Fibroblast of skin of scalp (primary cell): ENCODE measurements around the gene XK. TPM values are rescaled to one million over a fixed set of nuclear protein-coding genes. Genes with fewer than 3 reads are reported as not detected.
"Not testable (repeated sequence)": the region's sequence is repeated elsewhere in the genome, so short reads cannot be mapped to it uniquely, and the experiment has no call there.

Source experiments
- DNase-seq: peaks from one replicate; pipeline ENCODE4 v3.0.0-alpha.2; 2013
- polyA plus RNA-seq, 2 experiments: library from polyadenylated mRNA; unstranded; fragments of 120-200 nt; gene quantifications; one replicate each; pipeline ENCODE4 v1.2.1, GENCODE V29; 2013; ENCODE audit not compliant: insufficient read length in 2 of 2

Gene XK, protein sequence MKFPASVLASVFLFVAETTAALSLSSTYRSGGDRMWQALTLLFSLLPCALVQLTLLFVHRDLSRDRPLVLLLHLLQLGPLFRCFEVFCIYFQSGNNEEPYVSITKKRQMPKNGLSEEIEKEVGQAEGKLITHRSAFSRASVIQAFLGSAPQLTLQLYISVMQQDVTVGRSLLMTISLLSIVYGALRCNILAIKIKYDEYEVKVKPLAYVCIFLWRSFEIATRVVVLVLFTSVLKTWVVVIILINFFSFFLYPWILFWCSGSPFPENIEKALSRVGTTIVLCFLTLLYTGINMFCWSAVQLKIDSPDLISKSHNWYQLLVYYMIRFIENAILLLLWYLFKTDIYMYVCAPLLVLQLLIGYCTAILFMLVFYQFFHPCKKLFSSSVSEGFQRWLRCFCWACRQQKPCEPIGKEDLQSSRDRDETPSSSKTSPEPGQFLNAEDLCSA
- polyA plus RNA-seq (2013, experiment 1 of 2; ENCODE audit: insufficient read length) = not detected
- polyA plus RNA-seq (2013, experiment 2 of 2; ENCODE audit: insufficient read length) = 0.22 TPM

DNA sequence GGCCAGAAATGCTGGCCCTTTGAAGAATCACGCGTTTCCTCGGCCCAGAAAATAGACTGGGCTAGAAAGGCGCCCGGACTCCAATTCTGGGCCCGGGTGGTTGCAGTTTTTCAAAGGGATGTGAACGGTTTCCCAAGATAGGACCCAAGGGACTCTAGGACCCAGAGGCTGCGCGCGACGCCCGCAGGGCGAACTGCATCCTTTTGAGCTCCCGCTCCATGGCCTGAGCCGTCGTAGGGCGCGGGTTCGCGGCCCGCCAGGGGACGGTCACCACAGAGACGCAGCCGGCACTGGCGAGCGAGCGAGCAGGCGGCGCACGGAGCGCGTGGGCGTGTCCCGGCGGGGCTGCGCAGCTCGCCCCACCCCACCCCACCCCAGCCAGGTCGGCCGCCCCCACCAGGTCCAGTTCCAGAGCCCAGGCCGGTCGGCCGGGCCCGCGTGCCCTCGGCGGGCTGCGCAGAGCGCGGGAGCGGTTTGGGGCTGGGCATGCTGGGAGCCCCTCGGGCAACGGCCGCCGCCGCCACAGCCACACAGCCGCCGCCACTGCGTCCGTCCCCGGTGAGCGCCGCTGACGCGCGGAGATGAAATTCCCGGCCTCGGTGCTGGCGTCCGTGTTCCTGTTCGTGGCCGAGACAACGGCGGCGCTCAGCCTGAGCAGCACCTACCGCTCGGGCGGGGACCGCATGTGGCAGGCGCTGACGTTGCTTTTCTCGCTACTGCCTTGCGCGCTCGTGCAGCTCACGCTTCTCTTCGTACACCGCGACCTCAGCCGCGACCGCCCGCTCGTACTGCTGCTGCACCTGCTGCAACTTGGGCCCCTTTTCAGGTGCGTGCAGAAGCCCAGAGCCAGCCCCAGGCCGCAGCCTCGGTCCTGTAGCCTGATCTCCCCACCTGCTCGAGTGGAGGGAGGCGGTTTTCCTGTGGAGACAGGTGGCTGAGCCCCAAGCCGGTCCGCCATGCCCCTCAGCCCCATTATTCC lies at the start of gene XK:
Gene XK (plus strand): TSS at position 411 of the 979 bp plus-strand sequence. CDS start 171 bp downstream, at position 582.
- DNase-seq = peak; percentile 22

DNA sequence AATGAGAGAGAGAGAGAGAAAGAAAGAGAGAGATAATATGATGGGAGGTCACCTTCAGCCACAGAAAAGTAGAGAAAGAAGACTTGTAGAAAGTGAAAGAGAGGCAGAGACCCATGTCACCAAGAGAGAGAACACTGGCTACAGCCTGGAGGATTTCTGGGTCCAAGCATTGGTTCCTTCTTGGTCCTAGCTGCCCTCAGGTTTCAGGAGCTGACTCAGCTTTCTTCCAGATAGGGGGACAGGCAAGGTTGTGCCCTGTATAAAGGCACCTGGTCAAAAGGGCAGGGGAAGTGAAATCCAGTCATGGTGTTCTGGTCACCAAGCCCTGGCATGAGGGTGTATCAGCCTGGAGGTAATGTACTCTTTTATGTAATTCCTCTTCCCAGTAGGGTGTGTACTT lies 47.5 kb upstream of the XK start:
- no peak for DNase-seq

DNA sequence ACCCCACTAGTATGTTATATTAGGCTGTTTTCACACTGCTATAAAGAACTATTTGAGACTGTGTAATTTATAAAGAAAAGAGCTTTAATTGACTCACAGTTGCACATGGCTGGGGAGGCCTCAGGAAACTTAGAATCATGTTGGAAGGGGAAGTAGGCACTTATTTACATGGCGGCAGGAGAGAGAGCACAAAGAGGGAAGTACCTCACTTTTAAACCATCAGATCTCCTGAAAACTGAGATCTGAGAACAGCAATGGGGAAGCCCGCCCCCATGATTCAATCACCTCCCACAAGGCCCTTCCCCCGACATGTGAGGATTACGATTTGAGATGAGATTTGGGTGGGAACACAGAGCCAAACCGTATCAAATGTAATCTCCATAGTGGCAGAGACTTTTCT lies 45.4 kb upstream of the XK start:
- no peak for DNase-seq

DNA sequence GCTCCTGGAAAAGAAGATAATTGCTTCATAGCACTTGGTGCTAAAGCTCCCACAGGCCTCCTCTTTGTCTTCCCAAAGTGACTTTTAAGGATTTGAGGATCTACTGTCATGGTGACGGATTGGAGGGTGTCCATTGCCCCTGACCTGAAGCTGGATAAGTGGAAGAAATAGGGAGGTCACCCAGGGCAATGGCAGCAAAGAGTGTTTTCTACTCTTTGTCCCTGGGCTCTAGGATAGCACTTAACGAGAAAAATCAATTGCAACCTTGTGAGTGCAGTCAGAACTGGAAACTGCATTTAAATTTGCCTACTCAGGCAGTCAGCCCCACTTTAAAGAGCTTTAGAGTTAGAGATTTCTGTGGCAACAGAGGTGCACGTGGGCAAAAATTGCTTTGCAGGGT lies 43.7 kb upstream of the XK start:
- no peak for DNase-seq

DNA sequence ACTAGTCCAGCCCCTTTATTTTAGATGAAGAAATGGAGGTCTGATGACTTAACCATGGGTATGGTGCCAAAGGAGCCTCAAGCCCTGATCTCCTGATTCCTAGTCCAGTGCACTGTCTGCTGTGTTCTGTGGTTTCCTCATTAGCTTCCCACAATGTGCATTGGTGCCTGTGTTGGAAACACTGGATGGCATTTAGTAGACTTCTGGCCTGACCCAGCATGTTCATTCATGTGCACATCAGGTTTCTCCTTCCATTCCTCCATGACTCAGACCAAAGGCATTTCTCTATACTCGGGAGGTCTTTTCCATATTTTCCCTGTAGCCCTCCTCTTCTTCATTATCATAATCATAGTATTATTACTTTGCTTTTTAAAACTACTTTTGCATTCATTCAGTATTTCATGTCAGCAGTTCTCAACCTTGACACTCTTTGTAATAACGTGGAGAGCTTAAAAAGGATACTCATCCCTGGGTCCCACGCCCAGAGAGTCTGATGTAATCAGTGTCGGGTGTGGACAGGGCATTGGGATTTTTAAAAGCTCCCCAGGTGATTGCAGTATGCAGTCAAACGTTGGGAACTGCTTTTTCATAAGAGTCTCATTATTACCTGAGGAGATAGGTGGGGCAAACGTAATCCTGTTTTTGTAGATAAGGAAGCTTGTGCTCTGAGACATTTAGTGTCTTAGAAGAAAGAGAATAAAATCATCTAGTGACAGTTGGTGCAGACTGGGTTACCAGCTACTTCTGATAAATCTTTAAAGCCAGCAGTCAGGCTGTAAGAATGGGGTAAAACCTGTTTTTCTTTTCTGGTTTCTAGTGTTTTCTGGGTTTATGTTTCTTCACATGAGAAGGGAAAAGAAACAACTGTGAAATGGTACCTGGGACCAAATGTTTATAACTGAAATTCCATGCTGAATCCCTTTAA lies 40.9 kb upstream of the XK start:
- no peak for DNase-seq

DNA sequence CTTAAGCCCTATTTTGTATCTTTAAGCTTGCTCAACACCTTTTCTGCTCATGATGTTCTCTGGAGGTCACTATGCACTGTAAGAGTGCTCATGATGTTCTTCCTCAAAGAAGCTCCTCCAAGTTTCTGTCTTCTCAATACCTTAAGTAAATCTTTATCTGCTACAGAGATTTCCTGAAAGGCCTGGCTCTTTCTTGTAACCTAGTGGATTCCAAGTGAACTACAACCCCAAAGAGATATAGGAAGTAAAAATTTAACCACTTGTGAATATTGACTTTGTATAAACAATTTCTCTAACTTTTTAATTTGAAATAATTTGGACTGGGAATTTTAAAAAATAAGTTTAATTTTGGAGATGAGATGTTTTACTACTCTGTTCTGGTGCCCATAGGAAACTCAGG lies 39.3 kb upstream of the XK start:
- DNase-seq = no peak

DNA sequence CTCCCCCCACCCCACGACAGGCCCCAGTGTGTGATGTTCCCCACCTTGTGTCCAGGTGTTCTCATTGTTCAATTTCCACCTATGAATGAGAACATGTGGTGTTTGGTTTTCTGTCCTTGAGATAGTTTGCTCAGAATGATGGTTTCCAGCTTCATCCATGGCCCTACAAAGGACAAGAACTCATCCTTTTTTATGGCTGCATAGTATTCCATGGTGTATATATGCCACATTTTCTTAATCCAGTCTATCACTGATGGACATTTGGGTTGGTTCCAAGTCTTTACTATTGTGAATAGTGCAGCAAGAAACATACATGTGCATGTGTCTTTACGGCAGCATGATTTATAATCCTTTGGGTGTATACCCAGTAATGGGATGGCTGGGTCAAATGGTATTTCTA lies 34.7 kb upstream of the XK start:
- not testable (repeated sequence) for DNase-seq

DNA sequence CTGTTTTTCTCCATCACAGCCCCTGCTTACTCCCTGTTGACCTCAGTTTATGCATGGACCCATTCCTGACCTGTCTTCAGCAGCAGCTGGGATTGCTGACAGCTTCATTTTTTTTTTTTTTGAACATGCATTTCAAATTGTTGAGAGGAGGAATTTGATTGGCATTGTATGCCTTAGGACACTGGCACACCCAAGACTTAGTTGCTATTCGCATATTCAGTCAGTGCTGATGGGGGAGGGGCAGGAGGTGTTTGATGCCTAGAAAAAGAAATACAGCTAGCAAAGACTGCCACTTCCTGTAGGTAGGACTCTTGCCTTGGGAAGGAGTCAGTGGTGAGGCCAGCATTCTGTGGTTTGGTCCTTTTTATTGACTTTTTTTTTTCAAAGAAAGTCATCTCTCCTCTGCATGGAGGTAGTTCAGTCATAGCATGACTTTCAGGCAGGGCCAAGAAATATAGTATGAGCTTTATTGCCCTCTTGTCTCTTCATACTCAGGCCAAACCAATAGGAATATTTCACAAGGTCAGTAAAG lies 33.6 kb upstream of the XK start:
- no peak for DNase-seq

DNA sequence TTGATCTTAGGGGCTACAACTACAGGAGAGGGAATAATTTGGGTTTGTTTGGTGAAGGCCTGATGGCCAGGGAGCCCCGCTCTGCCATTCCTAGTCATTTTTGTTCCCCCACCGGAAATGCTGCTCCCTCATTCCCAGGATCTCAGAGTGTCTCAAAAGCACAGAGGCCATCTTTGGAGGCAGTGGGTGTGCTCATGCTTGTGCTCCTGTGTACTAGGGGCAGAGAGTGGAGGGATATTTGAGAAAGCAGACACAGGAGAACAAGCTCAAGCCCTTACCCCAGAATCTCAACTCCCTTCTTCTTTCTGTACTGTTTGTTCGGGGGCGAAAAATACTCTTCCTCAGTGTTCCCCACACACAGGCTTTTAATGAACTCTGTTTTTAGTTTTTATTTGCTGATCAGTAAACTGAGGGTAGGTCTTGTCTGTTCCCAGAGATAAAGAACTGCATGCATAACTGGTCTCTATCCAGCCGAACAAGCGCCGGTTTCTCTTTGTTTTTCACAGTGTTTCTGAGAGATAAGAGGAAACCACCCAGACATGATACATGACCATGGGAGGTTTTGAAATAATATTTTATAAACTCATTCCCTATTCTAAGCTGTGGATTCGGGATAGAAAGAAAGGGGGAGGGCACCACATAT lies 32.9 kb upstream of the XK start:
- no peak for DNase-seq

DNA sequence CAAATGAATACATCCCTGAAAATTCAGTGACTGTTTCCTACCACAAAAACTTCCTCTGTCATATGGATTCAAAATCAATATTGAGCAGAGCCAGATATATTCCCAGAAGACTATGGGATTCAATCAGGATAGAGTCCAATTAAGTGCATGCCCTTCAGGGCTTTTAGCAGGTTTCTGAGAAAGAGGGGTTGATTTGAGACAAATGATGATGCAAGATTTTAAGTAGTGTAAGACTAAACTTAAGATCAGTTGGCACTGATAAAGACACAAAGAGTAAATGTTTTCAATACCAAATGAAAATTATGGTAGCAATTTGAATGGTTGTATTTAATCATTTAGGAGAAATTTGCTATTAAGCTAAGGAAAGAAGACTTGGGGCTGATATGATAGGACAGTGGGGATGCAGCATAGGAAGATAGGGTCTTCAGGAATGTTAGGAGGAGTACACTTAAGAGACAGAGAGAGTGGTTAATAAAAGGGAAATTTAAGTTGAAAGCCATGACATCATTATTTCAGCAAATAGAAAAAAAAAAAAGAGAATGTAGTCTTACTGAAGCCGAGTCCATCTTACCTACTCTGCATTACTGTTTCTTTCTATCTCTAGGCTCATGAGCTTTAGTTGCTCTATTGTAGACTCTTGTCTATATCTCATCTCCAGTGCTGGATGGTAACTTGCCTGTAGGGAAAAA lies 32.0 kb upstream of the XK start:
- no peak for DNase-seq

DNA sequence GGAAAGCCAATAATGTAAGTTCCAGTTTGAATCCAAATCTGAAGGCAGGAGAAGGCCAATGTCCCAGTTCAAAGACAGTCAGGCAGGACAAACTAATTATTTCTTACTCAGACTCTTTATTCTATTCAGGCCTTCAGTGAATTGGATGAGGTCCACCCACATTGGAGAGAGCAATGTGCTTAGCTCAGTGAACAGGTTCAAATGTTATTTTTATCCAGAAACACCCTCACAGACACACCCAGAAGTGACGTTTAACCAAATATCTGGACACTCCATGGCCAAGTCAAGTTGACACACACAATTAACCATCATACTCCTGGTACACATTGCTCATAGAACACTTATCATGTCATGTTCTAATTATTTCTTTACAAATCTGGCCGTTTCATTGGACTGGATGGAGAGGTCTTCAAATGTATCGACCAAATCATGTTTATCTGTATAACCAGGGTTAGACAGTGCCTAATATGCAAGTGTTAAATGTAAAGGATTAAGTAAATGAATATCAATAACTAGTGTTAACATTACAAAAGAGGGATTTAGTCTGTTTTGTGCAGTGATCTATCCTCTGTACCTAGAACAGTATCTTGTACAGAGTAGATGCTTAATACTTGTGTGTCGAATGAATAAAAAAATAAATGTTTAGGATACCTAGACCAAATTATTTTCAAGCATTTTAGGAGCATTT lies 27.1 kb upstream of the XK start:
- no peak for DNase-seq

DNA sequence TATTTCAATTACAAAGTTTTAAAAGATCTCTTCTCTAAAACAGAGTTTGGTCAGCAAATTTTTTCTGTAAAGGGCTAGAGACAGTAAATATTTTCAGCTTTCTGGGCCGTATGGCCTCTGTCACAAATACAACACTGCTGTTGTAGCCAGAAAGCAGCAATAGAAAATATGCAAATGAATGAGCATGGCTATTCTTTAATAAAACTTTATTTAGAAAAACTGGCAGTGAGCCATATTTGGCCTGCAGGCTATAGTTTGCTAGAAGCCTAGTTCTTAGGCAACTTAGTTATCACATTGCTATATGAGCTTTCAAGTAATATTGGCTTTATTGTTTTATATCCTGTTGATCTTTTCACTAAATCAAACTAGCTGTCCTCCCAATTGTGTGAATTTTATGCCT lies 26.5 kb upstream of the XK start:
- DNase-seq = no peak

DNA sequence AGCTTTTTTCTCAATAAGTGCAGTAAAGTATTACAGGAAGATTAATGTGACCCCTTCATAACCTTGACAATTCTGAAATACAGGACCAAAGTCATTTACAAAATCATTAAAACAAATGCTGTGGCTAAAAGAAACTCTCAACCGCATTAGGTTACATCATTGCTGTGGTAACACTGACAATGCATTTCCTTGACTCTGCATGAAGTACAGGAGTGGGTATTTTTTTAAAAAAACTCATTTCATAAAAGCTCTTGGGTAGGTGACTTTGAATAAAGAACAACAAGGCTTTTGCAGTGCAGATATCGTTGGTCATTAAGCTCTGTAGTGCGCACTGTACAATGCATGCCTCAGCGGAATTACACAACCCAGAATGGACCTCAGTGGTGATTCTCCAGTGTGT lies 23.4 kb upstream of the XK start:
- DNase-seq = no peak

DNA sequence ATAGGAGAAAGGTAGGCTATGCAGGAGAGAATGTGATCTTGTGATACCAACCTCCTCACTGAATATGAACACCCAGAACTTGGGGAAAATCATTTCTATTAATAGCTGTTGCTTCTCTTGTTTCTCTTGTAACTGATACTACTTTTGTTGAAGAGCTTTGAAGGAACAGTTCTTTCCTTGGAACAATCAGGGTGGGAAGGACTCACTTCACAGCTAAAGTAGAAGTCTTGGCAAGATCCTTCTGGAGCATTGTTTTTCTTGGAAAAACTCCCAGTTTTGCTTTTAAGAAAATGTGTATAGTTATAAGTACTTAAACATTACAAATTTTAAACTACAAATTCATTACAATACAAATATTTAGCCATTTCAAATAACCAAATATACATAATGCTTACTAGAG lies 19.1 kb upstream of the XK start:
- peak; percentile 1 for DNase-seq

DNA sequence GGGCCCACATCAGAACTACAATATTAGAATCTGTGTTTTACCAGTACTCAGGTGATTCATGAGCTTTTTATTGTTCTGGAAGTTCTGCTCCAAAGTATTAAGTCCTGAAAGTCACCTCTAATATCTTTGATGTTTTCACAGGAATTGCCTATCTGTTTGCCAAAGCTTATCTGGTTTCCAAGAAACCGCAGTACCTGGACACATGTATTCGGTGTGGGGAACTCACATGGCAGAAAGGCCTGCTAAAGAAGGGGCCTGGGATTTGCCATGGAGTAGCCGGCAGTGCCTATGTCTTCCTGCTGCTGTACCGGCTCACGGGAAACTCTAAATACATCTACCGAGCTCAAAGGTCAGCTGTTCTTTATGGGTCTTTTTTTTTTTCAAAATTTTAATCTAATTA lies 18.4 kb upstream of the XK start:
- no peak for DNase-seq

DNA sequence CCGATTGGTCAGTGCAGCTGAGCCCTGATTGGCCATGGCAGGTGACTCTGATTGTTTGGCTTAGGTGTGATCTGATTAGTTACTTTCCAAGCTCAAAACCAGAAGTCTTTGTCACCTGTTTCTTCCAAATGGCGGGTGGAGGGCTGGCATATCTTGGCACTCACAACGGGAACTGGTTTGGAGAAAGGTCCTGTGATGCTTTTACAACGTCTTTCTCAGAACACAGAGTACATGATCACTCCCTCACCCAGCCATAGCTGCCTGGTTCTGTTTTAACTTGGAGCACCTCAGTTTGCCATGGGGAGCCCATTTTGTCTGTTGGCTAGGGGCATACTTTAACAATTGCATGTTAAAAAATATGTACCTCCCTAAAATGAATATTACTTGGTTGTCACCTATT lies 13.0 kb upstream of the XK start:
- DNase-seq = no peak

DNA sequence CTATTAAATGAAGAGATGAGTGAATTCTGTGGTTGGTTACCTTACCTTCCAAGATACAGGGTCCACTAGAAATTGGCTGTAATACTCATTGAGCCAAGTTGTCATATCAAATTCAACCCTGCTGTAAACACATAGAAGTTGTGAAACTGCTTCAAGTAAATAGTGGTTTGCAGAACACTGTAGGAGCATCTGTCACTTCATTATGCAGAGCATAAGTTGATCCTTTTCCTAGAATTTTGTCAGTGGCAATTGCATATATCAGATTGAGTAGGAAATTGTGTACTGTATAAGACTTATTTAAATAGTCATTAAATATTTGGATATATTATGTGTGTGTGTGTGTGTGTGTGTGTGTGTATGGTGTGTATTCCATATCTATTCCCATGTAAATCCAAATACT lies 8.8 kb upstream of the XK start:
- DNase-seq = no peak

DNA sequence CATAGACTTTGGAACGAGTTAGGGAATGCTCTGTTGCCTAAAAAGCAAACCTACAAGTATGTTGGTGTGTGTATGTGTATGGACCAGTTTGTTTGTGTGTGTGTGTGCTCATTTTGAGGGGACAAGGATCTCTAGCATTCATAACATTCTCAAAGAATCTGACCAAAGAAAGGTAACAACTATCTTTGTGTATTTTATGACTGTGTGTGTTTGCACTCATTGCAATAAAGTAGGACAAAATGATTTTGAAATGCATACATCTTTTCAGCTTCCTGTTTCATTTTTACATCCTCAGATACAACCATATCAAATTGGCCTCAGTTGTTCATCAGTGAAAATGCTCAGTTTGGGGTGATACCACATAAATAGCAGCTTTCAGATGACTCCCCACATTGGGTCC lies 8.3 kb upstream of the XK start:
- no peak for DNase-seq

DNA sequence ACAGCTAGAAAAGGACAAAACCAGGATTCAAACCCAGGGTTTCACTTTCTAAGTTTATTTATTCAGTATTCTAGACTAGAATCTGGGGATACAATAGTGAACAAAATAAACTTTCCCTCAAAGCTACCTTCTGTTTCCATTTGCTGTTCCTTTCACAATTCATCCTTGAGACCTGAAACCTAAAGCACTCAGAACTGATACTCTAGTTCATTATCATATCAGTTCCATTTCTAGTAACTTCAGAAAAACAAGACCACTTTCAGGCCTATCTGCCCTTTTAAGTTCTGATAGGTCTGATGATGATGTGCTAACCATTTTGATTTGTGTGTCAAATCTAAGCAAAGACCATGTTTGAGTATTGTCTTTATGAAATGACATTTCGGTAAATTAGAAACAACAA lies 7.8 kb upstream of the XK start:
- DNase-seq = no peak

DNA sequence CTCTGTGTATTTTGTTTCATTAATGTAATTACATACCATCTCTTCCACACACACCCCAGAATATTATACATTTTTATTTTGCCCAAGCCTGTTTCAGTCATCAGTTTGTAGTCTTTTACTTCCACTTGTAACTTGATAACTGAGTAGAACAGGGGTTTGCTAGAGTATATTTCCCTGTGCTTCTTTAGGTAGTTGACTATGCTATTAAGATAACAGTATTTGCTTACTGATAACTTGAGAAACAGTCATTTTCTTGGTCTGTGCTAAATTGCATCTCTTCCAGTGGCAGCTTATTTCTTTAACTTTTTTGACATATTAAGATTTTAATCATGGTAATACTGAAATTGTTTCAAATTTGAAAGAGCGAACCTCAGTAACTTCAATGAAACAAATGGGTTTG lies 7.0 kb upstream of the XK start:
- DNase-seq = no peak
